ENCODE results near the gene DRAP1. TPM values are rescaled to one million over a fixed set of nuclear protein-coding genes. Genes with fewer than 3 reads are reported as not detected.

DRAP1 gene
- total and polyA plus RNA-seq, 9 of the 15 experiments (the other 6 are each of a cell fraction or from before 2014, with no cell fraction given): 9.6 to 200 (median 92.9) TPM

DNA sequence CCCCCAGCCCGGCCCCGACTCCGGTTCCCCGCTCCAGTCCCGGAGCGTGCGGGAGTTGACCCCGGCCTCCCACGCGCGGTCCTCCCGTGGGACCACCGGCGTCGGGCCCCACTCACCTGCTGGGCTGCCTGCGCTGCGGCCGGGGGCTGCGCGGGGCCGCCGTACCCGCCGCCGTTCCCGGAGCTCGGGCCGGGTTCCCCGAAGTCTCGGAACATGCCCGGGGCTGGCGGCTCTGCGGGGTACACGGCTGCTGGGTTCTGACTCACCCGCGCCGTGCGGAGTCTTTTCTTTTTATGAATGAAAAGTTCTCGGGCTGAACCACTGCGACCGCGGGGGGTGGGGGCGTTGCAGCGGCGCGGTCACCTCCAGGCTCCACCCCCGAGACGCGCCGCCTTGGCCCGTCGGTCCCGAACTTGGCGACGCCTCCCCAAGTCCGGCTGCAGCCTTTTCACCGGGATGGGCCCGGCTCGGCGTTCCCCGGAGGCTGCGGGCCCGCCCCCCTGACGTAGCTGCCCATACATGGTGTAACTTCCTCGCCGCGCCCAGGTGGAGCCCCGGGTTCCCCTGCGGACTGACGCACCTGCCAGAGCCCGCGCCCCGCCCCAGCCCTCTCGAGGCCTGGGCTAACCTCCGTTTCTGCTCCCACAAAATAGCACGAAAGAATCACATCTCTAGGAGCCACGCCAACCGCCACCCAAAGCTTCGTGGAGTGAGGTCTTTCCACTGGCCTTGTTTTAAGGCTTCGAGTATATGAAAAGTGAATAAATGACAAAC is 18.9 kb upstream of the DRAP1 start, which contains the start of gene FOSL1 (continued):
- TF ChIP-seq, protein P1, sequence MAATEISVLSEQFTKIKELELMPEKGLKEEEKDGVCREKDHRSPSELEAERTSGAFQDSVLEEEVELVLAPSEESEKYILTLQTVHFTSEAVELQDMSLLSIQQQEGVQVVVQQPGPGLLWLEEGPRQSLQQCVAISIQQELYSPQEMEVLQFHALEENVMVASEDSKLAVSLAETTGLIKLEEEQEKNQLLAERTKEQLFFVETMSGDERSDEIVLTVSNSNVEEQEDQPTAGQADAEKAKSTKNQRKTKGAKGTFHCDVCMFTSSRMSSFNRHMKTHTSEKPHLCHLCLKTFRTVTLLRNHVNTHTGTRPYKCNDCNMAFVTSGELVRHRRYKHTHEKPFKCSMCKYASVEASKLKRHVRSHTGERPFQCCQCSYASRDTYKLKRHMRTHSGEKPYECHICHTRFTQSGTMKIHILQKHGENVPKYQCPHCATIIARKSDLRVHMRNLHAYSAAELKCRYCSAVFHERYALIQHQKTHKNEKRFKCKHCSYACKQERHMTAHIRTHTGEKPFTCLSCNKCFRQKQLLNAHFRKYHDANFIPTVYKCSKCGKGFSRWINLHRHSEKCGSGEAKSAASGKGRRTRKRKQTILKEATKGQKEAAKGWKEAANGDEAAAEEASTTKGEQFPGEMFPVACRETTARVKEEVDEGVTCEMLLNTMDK (IDR thresholded peaks at IDR 0.05; ENCODE audit: borderline replicate concordance, insufficient read depth, low read depth, low read length, poor library complexity, severe bottlenecking): no peak
- no peak for TF ChIP-seq SMAD3 (CRISPR knock-in tag; conservative IDR thresholded peaks at IDR 0.05)
- TF ChIP-seq KDM2B (CRISPR knock-in tag; IDR thresholded peaks at IDR 0.05): no peak
- no peak for TF ChIP-seq NCOA1 (IDR thresholded peaks at IDR 0.05; ENCODE audit: low read depth)
- peak; percentile 33 for TF ChIP-seq SRSF7 (optimal IDR thresholded peaks at IDR 0.05; ENCODE audit: low read depth, low read length)
- no peak for TF ChIP-seq BRD9 (IDR thresholded peaks at IDR 0.05; ENCODE audit: low read depth, partially characterized antibody)
- TF ChIP-seq PHB (CRISPR knock-in tag; IDR thresholded peaks at IDR 0.05): no peak
- TF ChIP-seq, protein P2, sequence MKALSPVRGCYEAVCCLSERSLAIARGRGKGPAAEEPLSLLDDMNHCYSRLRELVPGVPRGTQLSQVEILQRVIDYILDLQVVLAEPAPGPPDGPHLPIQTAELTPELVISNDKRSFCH (CRISPR knock-in tag; IDR thresholded peaks at IDR 0.05): no peak
- TF ChIP-seq, protein P2 (tag; IDR thresholded peaks at IDR 0.05): peak; percentile 44; the same call in 1 of the 2 replicates
- no peak for TF ChIP-seq ZNF444 (CRISPR knock-in tag; IDR thresholded peaks at IDR 0.05)
- no peak for TF ChIP-seq KLF10 (CRISPR knock-in tag; IDR thresholded peaks at IDR 0.05)
- no peak for TF ChIP-seq BRCA1 (IDR thresholded peaks at IDR 0.05)
- TF ChIP-seq BRCA1 (CRISPR knock-in tag; IDR thresholded peaks at IDR 0.05): no peak
- peak; percentile 7; the same call in 1 of the 2 replicates for TF ChIP-seq NFE2 (IDR thresholded peaks at IDR 0.05; ENCODE audit: low read depth)
- TF ChIP-seq, protein P3, sequence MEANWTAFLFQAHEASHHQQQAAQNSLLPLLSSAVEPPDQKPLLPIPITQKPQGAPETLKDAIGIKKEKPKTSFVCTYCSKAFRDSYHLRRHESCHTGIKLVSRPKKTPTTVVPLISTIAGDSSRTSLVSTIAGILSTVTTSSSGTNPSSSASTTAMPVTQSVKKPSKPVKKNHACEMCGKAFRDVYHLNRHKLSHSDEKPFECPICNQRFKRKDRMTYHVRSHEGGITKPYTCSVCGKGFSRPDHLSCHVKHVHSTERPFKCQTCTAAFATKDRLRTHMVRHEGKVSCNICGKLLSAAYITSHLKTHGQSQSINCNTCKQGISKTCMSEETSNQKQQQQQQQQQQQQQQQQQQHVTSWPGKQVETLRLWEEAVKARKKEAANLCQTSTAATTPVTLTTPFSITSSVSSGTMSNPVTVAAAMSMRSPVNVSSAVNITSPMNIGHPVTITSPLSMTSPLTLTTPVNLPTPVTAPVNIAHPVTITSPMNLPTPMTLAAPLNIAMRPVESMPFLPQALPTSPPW (CRISPR knock-in tag; IDR thresholded peaks at IDR 0.05): peak; percentile 75
- TF ChIP-seq CREBBP (IDR thresholded peaks at IDR 0.05; ENCODE audit: low read depth, low read length): no peak
- no peak for TF ChIP-seq ZNF174 (CRISPR knock-in tag; IDR thresholded peaks at IDR 0.05)
- TF ChIP-seq GATAD2B (IDR thresholded peaks at IDR 0.05; ENCODE audit: borderline replicate concordance): peak; percentile 74
- no peak for TF ChIP-seq NR2C1 (IDR thresholded peaks at IDR 0.05)
- TF ChIP-seq NR2C1 (tag; IDR thresholded peaks at IDR 0.05): no peak
- no peak for TF ChIP-seq ARID2 (IDR thresholded peaks at IDR 0.05)
- TF ChIP-seq NFRKB (IDR thresholded peaks at IDR 0.05; ENCODE audit: low read depth): no peak
- TF ChIP-seq, protein P4, sequence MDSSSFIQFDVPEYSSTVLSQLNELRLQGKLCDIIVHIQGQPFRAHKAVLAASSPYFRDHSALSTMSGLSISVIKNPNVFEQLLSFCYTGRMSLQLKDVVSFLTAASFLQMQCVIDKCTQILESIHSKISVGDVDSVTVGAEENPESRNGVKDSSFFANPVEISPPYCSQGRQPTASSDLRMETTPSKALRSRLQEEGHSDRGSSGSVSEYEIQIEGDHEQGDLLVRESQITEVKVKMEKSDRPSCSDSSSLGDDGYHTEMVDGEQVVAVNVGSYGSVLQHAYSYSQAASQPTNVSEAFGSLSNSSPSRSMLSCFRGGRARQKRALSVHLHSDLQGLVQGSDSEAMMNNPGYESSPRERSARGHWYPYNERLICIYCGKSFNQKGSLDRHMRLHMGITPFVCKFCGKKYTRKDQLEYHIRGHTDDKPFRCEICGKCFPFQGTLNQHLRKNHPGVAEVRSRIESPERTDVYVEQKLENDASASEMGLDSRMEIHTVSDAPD (CRISPR knock-in tag; IDR thresholded peaks at IDR 0.05): no peak
- TF ChIP-seq MAFF (IDR thresholded peaks at IDR 0.05; ENCODE audit: low read length): no peak; the same call in 1 of the 2 replicates
- TF ChIP-seq, protein P5, sequence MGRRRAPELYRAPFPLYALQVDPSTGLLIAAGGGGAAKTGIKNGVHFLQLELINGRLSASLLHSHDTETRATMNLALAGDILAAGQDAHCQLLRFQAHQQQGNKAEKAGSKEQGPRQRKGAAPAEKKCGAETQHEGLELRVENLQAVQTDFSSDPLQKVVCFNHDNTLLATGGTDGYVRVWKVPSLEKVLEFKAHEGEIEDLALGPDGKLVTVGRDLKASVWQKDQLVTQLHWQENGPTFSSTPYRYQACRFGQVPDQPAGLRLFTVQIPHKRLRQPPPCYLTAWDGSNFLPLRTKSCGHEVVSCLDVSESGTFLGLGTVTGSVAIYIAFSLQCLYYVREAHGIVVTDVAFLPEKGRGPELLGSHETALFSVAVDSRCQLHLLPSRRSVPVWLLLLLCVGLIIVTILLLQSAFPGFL (CRISPR knock-in tag; IDR thresholded peaks at IDR 0.05): 0 out of 2 replicates have a peak, but pooled peaks have one; percentile 26
